H1 (cell line): ENCODE data around the gene TMEM151A. TPM values are rescaled to one million over a fixed set of nuclear protein-coding genes. Genes with fewer than 3 reads are reported as not detected.
A peak's percentile ranks its signal among the peaks of the same experiment; 100 is the strongest.
"Not testable (repeated sequence)": the region's sequence is repeated elsewhere in the genome, so short reads cannot be mapped to it uniquely, and the experiment has no call there.

Experiments
- CTCF ChIA-PET: fragments of 300-600 bp; sonication (Branson Sonifier 250); formaldehyde crosslinking; loops from one replicate; lab custom pipeline; 2021; ENCODE audit not compliant: partially characterized antibody; lab: Charles Lee
- POLR2A ChIA-PET: fragments of 300-600 bp; sonication (Branson Sonifier 250); formaldehyde crosslinking; loops from one replicate; lab custom pipeline; 2021; ENCODE audit warnings: inconsistent platforms; ENCODE audit not compliant: partially characterized antibody; lab: Charles Lee
- DNase-seq, 2 experiments: peaks; one replicate each; pipeline versions ENCODE4 v3.0.0 to v3.0.0-alpha.2; 2010 to 2022; ENCODE audit warnings: low spot score in 2 of 2, low read depth in 1 of 2, mixed read lengths in 1 of 2
- FAIRE-seq: peaks from 2 replicates; lab custom pipeline; 2011; peaks lifted over from hg19 to GRCh38; lab: Jason Lieb, UNC
- H2AFZ ChIP-seq: 2 replicates; pipeline ENCODE4 v1.8.1; 2012; ENCODE audit warnings: low read length, inconsistent platforms
- H2AK5ac ChIP-seq: 2 replicates; pipeline ENCODE4 v1.6.1; 2013; ENCODE audit warnings: low read depth, low read length
- H2BK120ac ChIP-seq: replicated peaks from 2 replicates; pipeline ENCODE3; 2013; ENCODE audit warnings: low read depth, low read length, inconsistent platforms
- H2BK12ac ChIP-seq: 2 replicates; pipeline ENCODE4 v1.6.1; 2013; ENCODE audit warnings: low read depth, low read length
- H2BK15ac ChIP-seq: 2 replicates; pipeline ENCODE4 v1.6.1; 2013; ENCODE audit warnings: low read length
- H2BK20ac ChIP-seq: 2 replicates; pipeline ENCODE4 v1.6.1; 2013; ENCODE audit warnings: low read length
- H2BK5ac ChIP-seq: 2 replicates; pipeline ENCODE4 v1.6.1; 2013; ENCODE audit warnings: low read depth, low read length
- H3K14ac ChIP-seq: 2 replicates; pipeline ENCODE4 v1.6.1; 2013; ENCODE audit warnings: inconsistent platforms; ENCODE audit not compliant: insufficient read length
- H3K18ac ChIP-seq: 2 replicates; pipeline ENCODE4 v1.6.1; 2013; ENCODE audit warnings: low read length; ENCODE audit errors: extremely low read depth
- H3K23ac ChIP-seq: 2 replicates; pipeline ENCODE4 v1.6.1; 2013; ENCODE audit warnings: inconsistent platforms; ENCODE audit not compliant: insufficient read length
- H3K23me2 ChIP-seq: 2 replicates; pipeline ENCODE4 v1.6.1; 2013; ENCODE audit warnings: low read depth, low read length
- H3K27ac ChIP-seq: 2 replicates; pipeline ENCODE4 v1.6.1; 2011; ENCODE audit warnings: low read depth, low read length, inconsistent platforms
- H3K27me3 ChIP-seq, 4 experiments: replicated peaks in 1 of 4; 1 replicate in 1 of 4; 2 replicates in 3 of 4; pipeline versions ENCODE4 v1.6.1 to v1.8.1; 2011 to 2013; ENCODE audit warnings: low read length in 3 of 4, mild to moderate bottlenecking in 3 of 4, inconsistent platforms in 2 of 4, mixed read lengths in 2 of 4, moderate library complexity in 1 of 4; ENCODE audit not compliant: control insufficient read depth in 3 of 4, insufficient read depth in 3 of 4; ENCODE audit errors: extremely low read depth in 1 of 4
- H3K36me3 ChIP-seq, 4 experiments: 2 replicates each; pipeline versions ENCODE4 v1.6.1 to v1.8.1; 2011 to 2013; ENCODE audit warnings: mild to moderate bottlenecking in 4 of 4, low read length in 3 of 4, moderate library complexity in 2 of 4, control low read depth in 1 of 4, inconsistent platforms in 1 of 4; ENCODE audit not compliant: insufficient read depth in 4 of 4, control insufficient read depth in 2 of 4
- H3K4ac ChIP-seq: replicated peaks from 2 replicates; pipeline ENCODE3; 2013; ENCODE audit warnings: low read length, low read depth, mixed read lengths, inconsistent platforms; ENCODE audit not compliant: insufficient read length
- H3K4me1 ChIP-seq, 4 experiments: replicated peaks in 1 of 4; 1 replicate in 1 of 4; 2 replicates in 3 of 4; pipeline versions ENCODE4 v1.6.1 to v1.8.1; 2011 to 2013; ENCODE audit warnings: low read length in 3 of 4, inconsistent platforms in 2 of 4, mixed read lengths in 1 of 4; ENCODE audit not compliant: insufficient read depth in 4 of 4, control insufficient read depth in 3 of 4
- H3K4me2 ChIP-seq, 2 experiments: 2 replicates each; pipeline versions ENCODE4 v1.6.1 to v1.8.1; 2011 to 2013; ENCODE audit warnings: low read depth in 2 of 2, low read length in 2 of 2, control low read depth in 1 of 2, inconsistent platforms in 1 of 2, mild to moderate bottlenecking in 1 of 2; ENCODE audit not compliant: insufficient read depth in 1 of 2
- H3K4me3 ChIP-seq, 4 experiments: fragments of 200-600, 300-600 bp in 1 of 4; sonication (generic), shearing (Covaris generic), sonication (Bioruptor Twin) in 1 of 4; 2 replicates each; pipeline versions ENCODE4 v1.5.1 to v1.8.1; 2011 to 2016; ENCODE audit warnings: low read length in 4 of 4, low read depth in 3 of 4, control low read depth in 2 of 4, inconsistent platforms in 2 of 4, mild to moderate bottlenecking in 2 of 4, mixed read lengths in 1 of 4, moderate library complexity in 1 of 4; ENCODE audit not compliant: insufficient read depth in 2 of 4; ENCODE audit errors: extremely low read depth in 1 of 4
- H3K56ac ChIP-seq: replicated peaks from 2 replicates; pipeline ENCODE3; 2013; ENCODE audit warnings: low read depth, mild to moderate bottlenecking, mixed read lengths, low read length, inconsistent platforms; ENCODE audit not compliant: insufficient read length
- H3K79me1 ChIP-seq: 2 replicates; pipeline ENCODE4 v1.6.1; 2013; ENCODE audit warnings: low read depth, low read length, control low read depth
- H3K79me2 ChIP-seq, 2 experiments: 2 replicates each; pipeline versions ENCODE4 v1.6.1 to v1.8.1; 2012 to 2013; ENCODE audit warnings: low read length in 2 of 2, mild to moderate bottlenecking in 2 of 2, inconsistent platforms in 1 of 2; ENCODE audit not compliant: insufficient read depth in 2 of 2, control insufficient read depth in 1 of 2
- H3K9ac ChIP-seq, 4 experiments: replicated peaks in 1 of 4; 1 replicate in 1 of 4; 2 replicates in 3 of 4; pipeline versions ENCODE4 v1.6.1 to v1.8.1; 2011 to 2013; ENCODE audit warnings: low read depth in 3 of 4, low read length in 3 of 4, control low read depth in 2 of 4, mild to moderate bottlenecking in 2 of 4, moderate library complexity in 2 of 4, inconsistent platforms in 1 of 4; ENCODE audit errors: extremely low read depth in 1 of 4
- H3K9me3 ChIP-seq, 2 experiments: 2 replicates each; pipeline versions ENCODE4 v1.6.1 to v1.8.1; 2012 to 2013; ENCODE audit warnings: mild to moderate bottlenecking in 2 of 2, moderate library complexity in 2 of 2, control low read depth in 1 of 2, inconsistent platforms in 1 of 2, low read depth in 1 of 2, low read length in 1 of 2, mixed read lengths in 1 of 2; ENCODE audit not compliant: insufficient read depth in 2 of 2
- H4K20me1 ChIP-seq, 2 experiments: replicated peaks in 1 of 2; 2 replicates each; pipeline versions ENCODE3 to v1.8.1; 2011 to 2013; ENCODE audit warnings: inconsistent platforms in 2 of 2, low read length in 2 of 2, mild to moderate bottlenecking in 1 of 2; ENCODE audit not compliant: insufficient read depth in 2 of 2, control insufficient read depth in 1 of 2
- H4K5ac ChIP-seq: 2 replicates; pipeline ENCODE4 v1.6.1; 2013; ENCODE audit warnings: low read length, low read depth, mixed read lengths, inconsistent platforms; ENCODE audit not compliant: insufficient read length
- H4K8ac ChIP-seq: 2 replicates; pipeline ENCODE4 v1.8.0; 2013; ENCODE audit warnings: mild to moderate bottlenecking, moderate library complexity, low read length, inconsistent platforms; ENCODE audit not compliant: insufficient read depth; ENCODE audit errors: extremely low read depth
- H4K91ac ChIP-seq: replicated peaks from 2 replicates; pipeline ENCODE3; 2013; ENCODE audit warnings: low read length, mixed read lengths, inconsistent platforms; ENCODE audit not compliant: insufficient read length
- WGBS, 2 experiments: shearing (Covaris generic) in 1 of 2; methylation state at CpG; one replicate each; pipeline versions ENCODE4 v1.1.6 to v1.1.7; 2013 to 2015; ENCODE audit warnings: low lambda C conversion rate in 2 of 2, mixed read lengths in 2 of 2, inconsistent platforms in 1 of 2, low coverage in 1 of 2, missing lambda C conversion rate in 1 of 2; ENCODE audit not compliant: insufficient replicate concordance in 2 of 2, insufficient coverage in 1 of 2, insufficient read length in 1 of 2; ENCODE audit errors: extremely low coverage in 1 of 2, missing lambda C conversion rate in 1 of 2; 5-methylcytosine and 5-hydroxymethylcytosine counted together
- polyA plus RNA-seq, 7 experiments: library from polyadenylated mRNA; depleted of rRNA in 3 of 7; stranded (reverse) in 5 of 7; unstranded in 2 of 7; fragments of >200 nt in 5 of 7; fragments of 200-250 nt in 2 of 7; gene quantifications; 1 replicate in 5 of 7; 2 replicates in 1 of 7; 4 replicates in 1 of 7; pipeline versions ENCODE4 v1.2.1 to v1.2.3, GENCODE V29; 2011 to 2013; ENCODE audit warnings: missing spikeins in 2 of 7, mixed read lengths in 2 of 7
- total RNA-seq: library from RNA; stranded (reverse); fragmentation: NEBNext Ultra II Directional; extraction: Animal tissue kit (Norgen Biotek cat#: 25700); gene quantifications from 2 replicates; pipeline ENCODE4 v1.2.1, GENCODE V29; 2021

TMEM151A gene
- total and polyA plus RNA-seq, 2 of the 8 experiments (the other 6 are each of a cell fraction or from before 2014, with no cell fraction given) = 3.2 TPM

DNA sequence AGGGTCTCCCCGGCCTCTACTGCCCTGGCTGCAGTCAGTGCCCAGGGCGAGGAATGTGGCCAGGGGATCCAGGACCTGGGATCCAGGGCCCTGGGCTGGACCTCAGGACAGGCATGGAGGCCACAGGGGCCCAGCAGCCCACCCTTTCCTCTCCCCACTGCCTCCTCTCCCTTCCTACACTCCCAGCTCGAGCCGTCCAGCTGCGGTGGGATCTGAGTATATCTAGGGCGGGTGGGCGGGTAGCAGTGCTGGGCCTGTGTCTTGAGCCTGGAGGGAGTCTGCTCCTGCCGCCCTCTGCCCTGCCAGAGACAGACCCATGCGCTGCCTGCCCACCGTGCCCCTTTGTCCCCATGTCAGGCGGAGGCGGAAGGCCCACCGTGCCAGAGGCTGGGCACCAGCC is 15.1 kb upstream of the TMEM151A start:
- not testable (repeated sequence) for FAIRE-seq, H2BK15ac ChIP-seq, H2BK12ac ChIP-seq, H4K5ac ChIP-seq, H3K18ac ChIP-seq, H3K4me3 ChIP-seq, H3K9ac ChIP-seq, H4K91ac ChIP-seq, H2AFZ ChIP-seq, H3K27me3 ChIP-seq, H3K79me2 ChIP-seq, H3K4me2 ChIP-seq, H3K79me1 ChIP-seq, H3K23ac ChIP-seq, H3K4ac ChIP-seq, H3K56ac ChIP-seq, H2BK120ac ChIP-seq, H2AK5ac ChIP-seq, H3K9me3 ChIP-seq, DNase-seq, H3K14ac ChIP-seq, H2BK20ac ChIP-seq, H3K23me2 ChIP-seq, H2BK5ac ChIP-seq, H3K27ac ChIP-seq
- POLR2A ChIA-PET = interaction anchor here (0.9 to 7.9 kb wide), 7 partner anchors 8 to 36 kb away, joined by 3 to 125 read pairs (median 6); partner anchors contain the start of genes RAB1B and YIF1A
- Histone ChIP-seq H3K4me1 (peaks cover 0 to 12% (median 4%) of the 10 kb centered on the region in 4 experiments; a peak in 5 of 7 replicates), H4K8ac (peak overlapping the region; percentile 35; the same call in 1 of the 2 replicates), H3K36me3 (peaks cover 4 to 32% (median 15%) of the 10 kb centered on the region in 4 experiments), H4K20me1 (peaks cover 1 to 15% of the 10 kb centered on the region in 2 experiments)
- 92% methylated on average over 13 of the region's 13 CpGs; no CpG with 5 or more reads in 1 of the 2 experiments for WGBS, 2 experiments
- CTCF ChIA-PET = interaction anchor here (1.0 to 1.4 kb wide), 4 partner anchors 8 to 41 kb away, joined by 3 to 6 read pairs (median 4); partner anchors contain the start of genes CD248 and RAB1B
